Liver (tissue), 3 donors: ENCODE results near the gene RUNX1.

Experiments
- EGR1 ChIP-seq, 2 donors: IDR thresholded peaks; 2 replicates each; pipeline ENCODE4 v1.6.1; 2016 to 2018; ENCODE audit warnings: antibody characterized with exemption in 2 of 2, low read depth in 2 of 2
- FOXA1 ChIP-seq: IDR thresholded peaks from 2 replicates; pipeline ENCODE4 v1.6.1; 2016; ENCODE audit warnings: antibody characterized with exemption
- HNF4G ChIP-seq: IDR thresholded peaks from 2 replicates; pipeline ENCODE4 v1.6.1; 2016; ENCODE audit warnings: antibody characterized with exemption
- JUND ChIP-seq, 2 donors: IDR thresholded peaks; 2 replicates each; pipeline ENCODE4 v1.6.1; 2016; ENCODE audit warnings: antibody characterized with exemption in 2 of 2
- NR2F2 ChIP-seq: IDR thresholded peaks from 2 replicates; pipeline ENCODE4 v1.6.1; 2016; ENCODE audit warnings: antibody characterized with exemption
- RAD21 ChIP-seq, 2 donors: IDR thresholded peaks; 2 replicates each; pipeline ENCODE4 v1.6.1; 2016; ENCODE audit warnings: antibody characterized with exemption in 2 of 2, mild to moderate bottlenecking in 2 of 2
- RXRA ChIP-seq, 2 donors: IDR thresholded peaks; 2 replicates each; pipeline ENCODE4 v1.6.1; 2017 to 2018; ENCODE audit warnings: antibody characterized with exemption in 2 of 2, mild to moderate bottlenecking in 1 of 2
- SP1 ChIP-seq: IDR thresholded peaks from 2 replicates; pipeline ENCODE4 v1.6.1; 2018; ENCODE audit warnings: antibody characterized with exemption, mild to moderate bottlenecking
- TAF1 ChIP-seq: conservative IDR thresholded peaks from 2 replicates; pipeline ENCODE4 v1.6.1; 2016; ENCODE audit warnings: antibody characterized with exemption, mild to moderate bottlenecking
- YY1 ChIP-seq: IDR thresholded peaks from 2 replicates; pipeline ENCODE4 v1.6.1; 2016; ENCODE audit warnings: antibody characterized with exemption, mild to moderate bottlenecking
- TF ChIP-seq, protein P1 (sequence below): fragments of 150-350 bp; IDR thresholded peaks from 2 replicates; pipeline ENCODE4 v1.5.1; 2017; ENCODE audit warnings: improper control_type of control experiment, low read depth, low read length; ENCODE audit not compliant: missing input control
- TF ChIP-seq, protein P2 (sequence below): IDR thresholded peaks from 2 replicates; pipeline ENCODE4 v1.6.1; 2016; ENCODE audit warnings: antibody characterized with exemption, mild to moderate bottlenecking
- TF ChIP-seq, protein P3 (sequence below): IDR thresholded peaks from 2 replicates; pipeline ENCODE4 v1.6.1; 2016; ENCODE audit warnings: antibody characterized with exemption
- TF ChIP-seq, protein P4 (sequence below): IDR thresholded peaks from 2 replicates; pipeline ENCODE4 v1.6.1; 2016; ENCODE audit warnings: antibody characterized with exemption
- donor health status: healthy.
- donor health status: healthy.

DNA sequence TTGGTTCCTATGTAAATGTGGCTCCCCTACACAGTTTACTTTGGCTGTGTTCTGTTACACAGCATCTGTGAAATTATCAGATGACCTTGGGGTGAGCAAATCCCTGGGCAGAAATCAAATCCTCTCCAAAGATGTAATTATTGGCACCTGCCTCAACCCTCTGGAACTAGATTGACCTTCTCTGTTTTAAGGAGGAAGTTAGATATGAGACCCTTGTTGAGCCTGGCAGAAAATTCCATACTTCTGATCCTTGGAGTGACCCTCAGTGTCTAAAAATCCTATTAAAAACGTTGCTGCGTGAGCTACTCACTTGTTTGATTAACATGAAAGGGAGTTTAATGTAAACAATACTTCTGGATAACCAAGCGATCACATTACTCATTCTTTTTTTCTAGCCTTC, 258.3 kb downstream of the RUNX1 start:
- TF ChIP-seq, protein P1, sequence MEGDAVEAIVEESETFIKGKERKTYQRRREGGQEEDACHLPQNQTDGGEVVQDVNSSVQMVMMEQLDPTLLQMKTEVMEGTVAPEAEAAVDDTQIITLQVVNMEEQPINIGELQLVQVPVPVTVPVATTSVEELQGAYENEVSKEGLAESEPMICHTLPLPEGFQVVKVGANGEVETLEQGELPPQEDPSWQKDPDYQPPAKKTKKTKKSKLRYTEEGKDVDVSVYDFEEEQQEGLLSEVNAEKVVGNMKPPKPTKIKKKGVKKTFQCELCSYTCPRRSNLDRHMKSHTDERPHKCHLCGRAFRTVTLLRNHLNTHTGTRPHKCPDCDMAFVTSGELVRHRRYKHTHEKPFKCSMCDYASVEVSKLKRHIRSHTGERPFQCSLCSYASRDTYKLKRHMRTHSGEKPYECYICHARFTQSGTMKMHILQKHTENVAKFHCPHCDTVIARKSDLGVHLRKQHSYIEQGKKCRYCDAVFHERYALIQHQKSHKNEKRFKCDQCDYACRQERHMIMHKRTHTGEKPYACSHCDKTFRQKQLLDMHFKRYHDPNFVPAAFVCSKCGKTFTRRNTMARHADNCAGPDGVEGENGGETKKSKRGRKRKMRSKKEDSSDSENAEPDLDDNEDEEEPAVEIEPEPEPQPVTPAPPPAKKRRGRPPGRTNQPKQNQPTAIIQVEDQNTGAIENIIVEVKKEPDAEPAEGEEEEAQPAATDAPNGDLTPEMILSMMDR = no peak
- TF ChIP-seq SP1 (no peak), TAF1 (no peak), FOXA1 (no peak), YY1 (no peak), HNF4G (no peak), EGR1 (IDR thresholded peaks at IDR 0.05; ENCODE audit: low read depth in 2 of 2) (no peak), JUND (IDR thresholded peaks at IDR 0.05) (no peak), RAD21 (IDR thresholded peaks at IDR 0.05) (no peak), RXRA (IDR thresholded peaks at IDR 0.05) (no peak), NR2F2 (no peak)
- TF ChIP-seq, protein P2, sequence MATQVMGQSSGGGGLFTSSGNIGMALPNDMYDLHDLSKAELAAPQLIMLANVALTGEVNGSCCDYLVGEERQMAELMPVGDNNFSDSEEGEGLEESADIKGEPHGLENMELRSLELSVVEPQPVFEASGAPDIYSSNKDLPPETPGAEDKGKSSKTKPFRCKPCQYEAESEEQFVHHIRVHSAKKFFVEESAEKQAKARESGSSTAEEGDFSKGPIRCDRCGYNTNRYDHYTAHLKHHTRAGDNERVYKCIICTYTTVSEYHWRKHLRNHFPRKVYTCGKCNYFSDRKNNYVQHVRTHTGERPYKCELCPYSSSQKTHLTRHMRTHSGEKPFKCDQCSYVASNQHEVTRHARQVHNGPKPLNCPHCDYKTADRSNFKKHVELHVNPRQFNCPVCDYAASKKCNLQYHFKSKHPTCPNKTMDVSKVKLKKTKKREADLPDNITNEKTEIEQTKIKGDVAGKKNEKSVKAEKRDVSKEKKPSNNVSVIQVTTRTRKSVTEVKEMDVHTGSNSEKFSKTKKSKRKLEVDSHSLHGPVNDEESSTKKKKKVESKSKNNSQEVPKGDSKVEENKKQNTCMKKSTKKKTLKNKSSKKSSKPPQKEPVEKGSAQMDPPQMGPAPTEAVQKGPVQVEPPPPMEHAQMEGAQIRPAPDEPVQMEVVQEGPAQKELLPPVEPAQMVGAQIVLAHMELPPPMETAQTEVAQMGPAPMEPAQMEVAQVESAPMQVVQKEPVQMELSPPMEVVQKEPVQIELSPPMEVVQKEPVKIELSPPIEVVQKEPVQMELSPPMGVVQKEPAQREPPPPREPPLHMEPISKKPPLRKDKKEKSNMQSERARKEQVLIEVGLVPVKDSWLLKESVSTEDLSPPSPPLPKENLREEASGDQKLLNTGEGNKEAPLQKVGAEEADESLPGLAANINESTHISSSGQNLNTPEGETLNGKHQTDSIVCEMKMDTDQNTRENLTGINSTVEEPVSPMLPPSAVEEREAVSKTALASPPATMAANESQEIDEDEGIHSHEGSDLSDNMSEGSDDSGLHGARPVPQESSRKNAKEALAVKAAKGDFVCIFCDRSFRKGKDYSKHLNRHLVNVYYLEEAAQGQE = no peak
- TF ChIP-seq, protein P3, sequence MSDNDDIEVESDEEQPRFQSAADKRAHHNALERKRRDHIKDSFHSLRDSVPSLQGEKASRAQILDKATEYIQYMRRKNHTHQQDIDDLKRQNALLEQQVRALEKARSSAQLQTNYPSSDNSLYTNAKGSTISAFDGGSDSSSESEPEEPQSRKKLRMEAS = no peak
- TF ChIP-seq, protein P4, sequence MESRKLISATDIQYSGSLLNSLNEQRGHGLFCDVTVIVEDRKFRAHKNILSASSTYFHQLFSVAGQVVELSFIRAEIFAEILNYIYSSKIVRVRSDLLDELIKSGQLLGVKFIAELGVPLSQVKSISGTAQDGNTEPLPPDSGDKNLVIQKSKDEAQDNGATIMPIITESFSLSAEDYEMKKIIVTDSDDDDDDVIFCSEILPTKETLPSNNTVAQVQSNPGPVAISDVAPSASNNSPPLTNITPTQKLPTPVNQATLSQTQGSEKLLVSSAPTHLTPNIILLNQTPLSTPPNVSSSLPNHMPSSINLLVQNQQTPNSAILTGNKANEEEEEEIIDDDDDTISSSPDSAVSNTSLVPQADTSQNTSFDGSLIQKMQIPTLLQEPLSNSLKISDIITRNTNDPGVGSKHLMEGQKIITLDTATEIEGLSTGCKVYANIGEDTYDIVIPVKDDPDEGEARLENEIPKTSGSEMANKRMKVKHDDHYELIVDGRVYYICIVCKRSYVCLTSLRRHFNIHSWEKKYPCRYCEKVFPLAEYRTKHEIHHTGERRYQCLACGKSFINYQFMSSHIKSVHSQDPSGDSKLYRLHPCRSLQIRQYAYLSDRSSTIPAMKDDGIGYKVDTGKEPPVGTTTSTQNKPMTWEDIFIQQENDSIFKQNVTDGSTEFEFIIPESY = no peak
